ENCODE results near the gene SRSF12.

SRSF12 gene

DNA sequence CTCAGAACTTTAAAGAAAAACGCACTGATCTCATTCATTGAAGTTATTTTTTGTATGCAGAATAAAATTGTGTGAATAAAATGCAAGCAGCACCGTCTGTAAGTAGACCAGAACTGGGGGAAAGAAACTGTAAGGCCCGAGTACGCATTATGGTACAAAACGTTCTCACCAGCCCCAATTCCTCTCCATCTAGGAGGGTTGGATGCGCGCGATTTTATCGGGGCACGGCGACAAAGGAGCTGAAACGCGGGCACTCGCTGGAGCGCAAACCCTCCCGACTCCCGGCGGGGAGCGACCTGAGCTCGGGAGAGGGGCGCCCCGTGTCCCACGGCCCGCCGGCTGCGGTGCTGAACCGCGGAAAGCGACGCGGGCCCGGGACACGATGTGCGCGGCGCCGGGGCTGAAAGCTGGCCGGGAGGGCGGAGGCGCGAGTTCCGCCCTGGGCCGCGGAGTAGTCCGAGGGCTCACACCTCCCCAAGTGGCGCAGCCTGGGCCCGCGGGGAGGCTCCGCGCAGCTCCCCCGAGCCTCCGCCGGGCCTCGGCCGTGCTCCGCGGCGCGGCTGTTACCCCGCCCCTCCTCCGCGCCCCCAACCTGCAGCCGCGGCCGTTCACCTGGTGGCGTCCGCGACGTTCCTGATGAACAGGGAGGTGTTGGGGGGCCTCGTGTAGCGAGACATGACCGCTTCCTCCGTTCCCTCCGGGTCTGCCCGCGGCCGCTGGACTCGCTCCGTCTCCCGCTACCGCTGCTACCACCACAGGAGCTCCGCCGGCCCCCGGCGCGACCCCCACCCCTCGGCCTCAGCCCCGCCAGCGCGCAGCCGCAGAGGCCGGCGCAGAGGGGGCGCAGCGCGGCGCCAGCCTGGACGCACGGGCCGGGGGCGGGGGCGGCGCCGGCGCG is at the start of gene SRSF12:
TSS of gene SRSF12 (minus strand) at position 861 of the 898 bp plus-strand sequence. CDS start at position 677, 184 bp downstream.
- peak; percentile 62 for DNase-seq (ENCODE audit: extremely low read depth, insufficient read length)
- Histone ChIP-seq H3K36me3 (ENCODE audit: control insufficient read depth, insufficient read depth, low read length) (no peaks in the 10 kb centered on the region), H3K27me3 (replicated peaks; ENCODE audit: control insufficient read depth, insufficient read depth, low read length) (no peaks in the 10 kb centered on the region), H3K4me3 (replicated peaks; ENCODE audit: low read depth, low read length) (peak within 1 kb of the TSS; percentile 56)
- TF ChIP-seq, protein P1, sequence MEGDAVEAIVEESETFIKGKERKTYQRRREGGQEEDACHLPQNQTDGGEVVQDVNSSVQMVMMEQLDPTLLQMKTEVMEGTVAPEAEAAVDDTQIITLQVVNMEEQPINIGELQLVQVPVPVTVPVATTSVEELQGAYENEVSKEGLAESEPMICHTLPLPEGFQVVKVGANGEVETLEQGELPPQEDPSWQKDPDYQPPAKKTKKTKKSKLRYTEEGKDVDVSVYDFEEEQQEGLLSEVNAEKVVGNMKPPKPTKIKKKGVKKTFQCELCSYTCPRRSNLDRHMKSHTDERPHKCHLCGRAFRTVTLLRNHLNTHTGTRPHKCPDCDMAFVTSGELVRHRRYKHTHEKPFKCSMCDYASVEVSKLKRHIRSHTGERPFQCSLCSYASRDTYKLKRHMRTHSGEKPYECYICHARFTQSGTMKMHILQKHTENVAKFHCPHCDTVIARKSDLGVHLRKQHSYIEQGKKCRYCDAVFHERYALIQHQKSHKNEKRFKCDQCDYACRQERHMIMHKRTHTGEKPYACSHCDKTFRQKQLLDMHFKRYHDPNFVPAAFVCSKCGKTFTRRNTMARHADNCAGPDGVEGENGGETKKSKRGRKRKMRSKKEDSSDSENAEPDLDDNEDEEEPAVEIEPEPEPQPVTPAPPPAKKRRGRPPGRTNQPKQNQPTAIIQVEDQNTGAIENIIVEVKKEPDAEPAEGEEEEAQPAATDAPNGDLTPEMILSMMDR (IDR thresholded peaks at IDR 0.05; ENCODE audit: insufficient read depth, low read length, poor library complexity, severe bottlenecking): no peak

DNA sequence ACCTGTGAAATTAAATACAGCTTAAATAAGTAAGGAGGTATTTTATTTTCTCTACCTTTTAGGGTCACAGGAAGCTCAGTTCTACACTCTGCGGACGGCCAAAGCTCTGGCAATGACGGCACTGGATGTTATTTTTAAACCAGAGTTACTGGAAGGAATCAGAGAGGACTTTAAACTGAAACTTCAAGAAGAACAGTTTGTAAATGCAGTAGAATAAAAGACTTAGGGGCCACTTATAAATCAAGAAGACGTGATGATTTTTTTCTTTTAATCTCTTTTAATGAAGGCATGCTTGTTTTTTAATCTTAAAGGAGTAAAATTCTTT is 44.1 kb upstream of the SRSF12 start:
- no peak for DNase-seq (ENCODE audit: extremely low read depth, insufficient read length)
- no peaks in the 10 kb centered on the region for H3K36me3 ChIP-seq (ENCODE audit: control insufficient read depth, insufficient read depth, low read length)
- no peak overlapping the region for H3K4me3 ChIP-seq (replicated peaks; ENCODE audit: low read depth, low read length)
- no peaks in the 10 kb centered on the region for H3K27me3 ChIP-seq (replicated peaks; ENCODE audit: control insufficient read depth, insufficient read depth, low read length)
- TF ChIP-seq, protein P1 (IDR thresholded peaks at IDR 0.05; ENCODE audit: insufficient read depth, low read length, poor library complexity, severe bottlenecking): no peak

DNA sequence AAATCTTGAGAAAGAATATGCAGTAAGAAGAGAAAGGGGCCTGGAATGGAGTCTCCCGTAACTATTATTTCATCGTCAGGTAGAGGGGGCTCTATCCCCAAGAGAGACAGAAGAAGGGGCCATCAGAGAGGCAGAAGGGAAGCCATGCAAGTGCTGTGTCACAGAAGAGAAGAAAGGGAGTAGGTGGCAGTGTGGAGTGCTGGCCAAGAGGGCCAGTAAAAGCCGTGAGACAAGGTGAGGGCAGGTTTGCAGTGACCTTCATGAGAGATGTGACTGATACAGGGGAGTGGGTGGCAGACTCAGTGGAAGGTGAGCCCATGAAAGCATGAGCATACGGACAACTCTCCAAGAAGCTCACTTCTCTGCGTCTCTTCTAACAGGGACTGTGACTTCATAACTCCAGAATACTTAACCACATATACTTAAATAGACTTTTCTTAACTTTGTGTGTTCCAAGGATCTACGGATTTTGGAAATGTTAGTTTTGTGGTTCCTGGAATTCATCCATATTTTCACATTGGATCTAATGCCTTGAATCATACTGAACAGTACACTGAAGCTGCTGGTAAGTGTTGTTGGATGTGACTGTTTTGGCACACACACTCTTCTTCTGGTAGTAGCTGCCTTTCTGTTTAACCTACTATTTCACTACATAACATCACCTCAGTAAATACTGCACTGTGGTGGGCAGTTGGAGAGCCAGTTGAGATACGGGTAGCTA is 43.6 kb upstream of the SRSF12 start:
- DNase-seq (ENCODE audit: extremely low read depth, insufficient read length): no peak
- TF ChIP-seq, protein P1 (IDR thresholded peaks at IDR 0.05; ENCODE audit: insufficient read depth, low read length, poor library complexity, severe bottlenecking): no peak
- Histone ChIP-seq H3K27me3 (replicated peaks; ENCODE audit: control insufficient read depth, insufficient read depth, low read length) (no peaks in the 10 kb centered on the region), H3K36me3 (ENCODE audit: control insufficient read depth, insufficient read depth, low read length) (no peaks in the 10 kb centered on the region), H3K4me3 (replicated peaks; ENCODE audit: low read depth, low read length) (no peak overlapping the region)

DNA sequence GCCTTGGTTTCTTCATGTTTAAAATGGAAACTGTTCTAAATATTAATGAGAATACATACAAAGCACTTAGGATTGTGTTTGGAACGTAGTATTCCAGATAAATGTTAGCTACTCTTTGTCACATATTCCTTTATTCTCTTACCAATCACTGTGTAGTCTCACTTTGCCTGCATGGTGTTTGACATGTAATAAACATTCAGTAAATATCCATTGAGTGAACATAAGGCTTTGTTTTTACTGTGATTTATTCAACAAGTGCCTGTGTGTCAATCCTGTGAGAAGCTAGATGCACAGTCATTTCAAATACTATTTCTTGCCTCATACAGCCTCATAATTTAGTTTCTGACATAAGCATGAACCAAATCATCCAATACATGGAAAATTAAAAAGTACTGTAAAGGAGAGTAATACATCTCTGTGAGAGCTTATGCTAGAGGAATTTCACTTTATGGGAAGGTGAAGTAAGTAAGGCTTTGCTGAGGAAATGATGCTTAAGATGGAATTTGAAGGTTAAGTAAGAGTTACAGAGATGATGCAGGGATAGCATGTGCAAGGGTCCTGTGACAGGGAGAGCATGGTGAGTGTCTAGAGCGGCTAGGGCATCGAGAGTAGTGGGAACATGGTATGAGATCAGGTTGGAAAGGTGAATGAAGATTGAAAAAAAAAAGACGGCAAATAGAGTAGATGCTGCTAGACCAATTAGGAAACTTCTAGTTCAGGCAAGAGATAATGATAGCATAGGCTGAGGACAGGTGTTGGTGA is 42.6 kb upstream of the SRSF12 start:
- Histone ChIP-seq H3K27me3 (replicated peaks; ENCODE audit: control insufficient read depth, insufficient read depth, low read length) (no peaks in the 10 kb centered on the region), H3K4me3 (replicated peaks; ENCODE audit: low read depth, low read length) (no peak overlapping the region), H3K36me3 (ENCODE audit: control insufficient read depth, insufficient read depth, low read length) (no peaks in the 10 kb centered on the region)
- TF ChIP-seq, protein P1 (IDR thresholded peaks at IDR 0.05; ENCODE audit: insufficient read depth, low read length, poor library complexity, severe bottlenecking): no peak
- DNase-seq (ENCODE audit: extremely low read depth, insufficient read length): no peak

DNA sequence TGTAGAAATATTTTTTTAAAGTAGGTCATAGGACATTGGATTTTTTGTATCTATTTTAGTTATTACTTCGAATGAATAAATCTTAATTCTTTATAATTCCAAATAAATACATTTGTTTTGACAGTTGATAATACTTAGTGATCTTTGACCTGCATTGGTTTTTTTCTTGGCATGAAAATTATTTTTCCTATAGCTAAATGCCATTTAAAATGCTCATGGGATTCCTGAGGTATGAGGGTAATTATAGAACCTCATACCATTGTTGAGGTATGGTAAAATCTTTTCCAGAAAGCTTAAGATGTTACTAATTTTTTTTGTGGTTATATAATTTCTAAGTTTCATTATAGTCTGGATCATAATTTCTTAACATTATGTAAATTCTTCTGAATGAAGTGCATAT is 36.3 kb upstream of the SRSF12 start:
- Histone ChIP-seq H3K36me3 (ENCODE audit: control insufficient read depth, insufficient read depth, low read length) (no peaks in the 10 kb centered on the region), H3K27me3 (replicated peaks; ENCODE audit: control insufficient read depth, insufficient read depth, low read length) (no peaks in the 10 kb centered on the region), H3K4me3 (replicated peaks; ENCODE audit: low read depth, low read length) (no peak overlapping the region)
- no peak for DNase-seq (ENCODE audit: extremely low read depth, insufficient read length)
- TF ChIP-seq, protein P1 (IDR thresholded peaks at IDR 0.05; ENCODE audit: insufficient read depth, low read length, poor library complexity, severe bottlenecking): no peak

Measured in GM06990 (cell line).